HG03280 (cell line): ENCODE data around the gene TBC1D5.
"Not testable (repeated sequence)": the region's sequence is repeated elsewhere in the genome, so short reads cannot be mapped to it uniquely, and the experiment has no call there.

Experiments
- ATAC-seq: cut with Tn5 transposase; IDR thresholded peaks from one replicate; pipeline ENCODE4 v1.9.1; 2021; ENCODE audit warnings: mild to moderate bottlenecking, moderate library complexity; ENCODE audit not compliant: unreplicated experiment

Gene TBC1D5

DNA sequence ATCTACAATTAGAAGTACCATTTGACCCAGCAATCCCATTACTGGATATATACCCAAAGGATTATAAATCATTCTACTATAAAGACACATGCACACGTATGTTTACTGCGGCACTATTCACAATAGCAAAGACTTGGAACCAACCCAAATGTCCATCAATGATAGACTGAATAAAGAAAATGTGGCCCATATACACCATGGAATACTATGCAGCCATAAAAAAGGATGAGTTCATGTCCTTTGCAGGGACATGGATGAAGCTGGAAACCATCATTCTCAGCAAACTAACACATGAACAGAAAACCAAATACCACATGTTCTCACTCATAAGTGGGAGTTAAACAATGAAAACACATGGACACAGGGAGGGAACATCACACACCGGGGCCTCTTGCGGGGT is 92.7 kb downstream of the TBC1D5 start:
- ATAC-seq: not testable (repeated sequence)

DNA sequence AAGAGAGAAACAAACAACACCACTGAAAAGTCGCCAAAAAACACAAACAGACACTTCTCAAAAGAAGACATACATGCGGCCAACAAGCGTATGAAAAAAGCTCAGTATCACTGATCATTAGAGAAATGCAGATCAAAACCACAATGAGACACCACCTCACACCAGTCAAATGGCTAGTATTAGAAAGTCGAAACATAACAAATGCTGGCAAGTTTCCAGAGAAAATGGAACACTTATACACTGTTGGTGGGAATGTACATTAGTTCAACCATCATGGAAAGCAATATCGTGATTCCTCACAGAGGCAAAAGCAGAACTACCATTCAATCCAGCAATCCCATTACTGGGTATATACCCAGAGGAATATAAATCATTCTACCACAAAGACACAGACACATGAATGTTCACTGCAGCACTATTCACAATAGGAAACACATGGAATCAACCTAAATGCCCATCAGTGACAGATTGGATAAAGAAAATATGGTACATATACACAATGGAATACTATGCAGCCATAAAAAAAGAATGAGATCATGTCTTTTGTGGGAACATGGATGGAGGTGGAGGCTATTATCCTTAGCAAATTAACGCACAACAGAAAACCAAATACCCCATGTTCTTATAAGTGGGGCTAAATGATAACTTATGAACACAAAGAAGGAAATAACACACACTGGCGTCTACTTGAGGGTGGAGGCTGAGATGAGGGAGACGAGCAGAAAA is 93.6 kb downstream of the TBC1D5 start:
- not testable (repeated sequence) for ATAC-seq

DNA sequence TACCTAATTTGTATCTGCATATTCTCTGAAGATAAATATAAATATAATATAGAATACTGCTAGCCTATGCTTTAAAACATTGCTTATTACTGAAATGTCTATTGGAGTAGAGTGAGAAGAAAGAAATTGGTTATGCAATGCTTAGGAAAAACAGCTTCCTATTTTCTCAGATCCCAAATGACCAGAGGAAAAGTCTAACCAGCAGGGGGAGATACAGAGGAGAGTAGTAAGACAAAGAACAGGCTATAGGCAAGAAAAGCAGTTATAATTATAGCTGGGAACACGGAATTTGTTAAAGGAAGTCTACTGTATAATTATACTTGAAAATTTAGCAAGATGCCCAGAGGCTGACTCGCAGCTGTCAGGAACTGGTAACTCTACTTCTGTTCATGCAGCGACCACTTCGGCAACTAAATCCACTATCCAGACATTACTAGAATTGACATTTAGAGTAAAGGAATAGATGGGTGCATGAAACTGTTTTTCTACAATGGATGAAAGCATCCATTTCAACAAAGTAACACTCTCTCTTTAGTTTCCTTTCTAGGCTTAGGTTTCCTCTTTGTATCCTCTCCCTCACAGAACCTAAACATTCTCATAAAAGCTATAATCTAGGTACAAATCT is 97.2 kb downstream of the TBC1D5 start:
- ATAC-seq: no peak

DNA sequence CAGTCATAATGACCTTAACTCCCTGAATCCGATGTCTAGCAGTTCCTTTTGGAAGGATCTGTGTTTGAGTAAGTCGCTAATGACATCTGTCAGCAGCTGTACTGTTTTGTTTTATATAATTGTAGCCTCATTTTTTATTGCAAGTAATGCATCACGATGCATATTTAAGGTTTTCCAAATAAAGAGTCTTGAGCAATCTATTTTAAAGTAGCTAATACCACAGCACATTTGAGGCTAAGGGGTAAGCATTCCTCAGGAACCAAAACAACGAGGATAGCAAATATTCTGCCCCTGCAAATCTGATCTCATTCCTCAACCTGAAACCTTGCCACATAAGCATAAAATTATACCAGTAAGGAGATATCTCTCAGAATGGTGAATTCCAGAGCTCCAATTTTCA is 98.7 kb downstream of the TBC1D5 start:
- ATAC-seq: no peak

DNA sequence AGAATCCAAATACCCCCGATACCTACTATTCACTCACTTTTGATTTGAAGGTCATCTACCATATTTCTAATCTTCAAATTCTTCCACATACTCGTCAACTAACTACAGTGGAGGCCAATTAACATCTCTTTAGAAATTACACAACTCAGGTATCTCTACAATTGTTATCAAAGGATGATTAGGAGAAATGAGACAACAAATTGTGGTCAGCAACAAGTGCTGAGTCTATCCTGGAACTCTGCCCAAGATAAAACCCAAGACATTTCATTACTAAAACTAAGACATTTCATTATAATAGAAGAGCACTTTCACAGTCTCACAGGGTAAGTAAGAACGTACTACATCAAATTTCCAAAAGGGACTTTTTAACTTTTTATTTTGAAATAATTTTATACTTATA is 100.0 kb downstream of the TBC1D5 start:
- ATAC-seq: no peak

DNA sequence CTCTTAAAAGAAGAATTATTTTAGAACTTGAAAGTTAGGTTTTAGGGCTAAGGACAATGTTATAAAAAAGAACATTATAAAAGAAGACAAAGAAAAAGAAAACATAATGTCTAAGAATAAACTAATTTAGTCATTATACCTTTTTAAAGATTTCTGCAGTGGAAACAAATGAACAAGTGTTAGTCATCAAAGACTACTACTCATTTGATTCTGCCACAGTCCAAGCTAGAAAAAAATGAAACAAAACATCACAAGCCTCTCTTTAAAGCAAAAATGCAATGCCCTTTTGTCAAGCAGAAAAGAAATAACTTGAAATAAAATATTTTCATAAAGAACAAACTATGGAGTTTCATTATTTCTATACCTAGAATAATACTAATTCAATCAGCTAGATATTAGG is 102.0 kb downstream of the TBC1D5 start:
- no peak for ATAC-seq

DNA sequence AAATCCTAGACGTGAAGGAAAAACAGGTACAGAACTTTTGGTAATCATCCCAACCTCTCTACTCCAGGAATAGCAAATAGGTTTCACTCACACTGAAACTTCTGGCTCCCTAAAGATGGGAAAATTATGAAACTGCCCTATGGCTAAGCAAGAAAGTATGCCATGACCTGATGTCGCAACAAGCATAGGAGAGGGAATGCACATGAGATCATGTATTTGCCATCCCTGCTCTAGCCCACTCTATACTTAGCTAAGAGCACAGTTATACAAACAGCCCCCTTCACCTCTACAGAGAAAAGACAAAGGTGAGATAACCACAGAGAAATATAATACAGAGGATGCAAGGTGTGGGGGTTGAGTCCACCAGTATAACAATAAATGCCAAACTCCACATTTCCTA is 102.7 kb downstream of the TBC1D5 start:
- no peak for ATAC-seq

DNA sequence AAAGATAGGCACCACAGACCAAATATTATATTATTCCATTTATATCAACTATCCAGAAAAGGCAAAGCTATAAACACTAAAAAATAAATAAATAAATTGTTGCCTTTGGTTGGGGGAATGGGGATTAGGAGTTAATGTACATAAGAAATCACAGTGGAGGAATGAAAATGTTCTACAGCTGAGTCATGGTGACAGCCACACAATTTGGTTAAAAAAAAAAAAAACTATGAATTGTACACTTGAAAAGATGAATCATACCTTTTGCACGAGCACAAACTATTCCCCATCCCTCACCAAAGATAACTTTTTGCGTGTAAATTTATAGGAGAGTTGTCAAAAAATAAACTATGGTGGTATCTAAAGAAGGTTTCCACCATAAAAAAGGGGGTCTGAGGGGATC is 103.2 kb downstream of the TBC1D5 start:
- no peak for ATAC-seq

DNA sequence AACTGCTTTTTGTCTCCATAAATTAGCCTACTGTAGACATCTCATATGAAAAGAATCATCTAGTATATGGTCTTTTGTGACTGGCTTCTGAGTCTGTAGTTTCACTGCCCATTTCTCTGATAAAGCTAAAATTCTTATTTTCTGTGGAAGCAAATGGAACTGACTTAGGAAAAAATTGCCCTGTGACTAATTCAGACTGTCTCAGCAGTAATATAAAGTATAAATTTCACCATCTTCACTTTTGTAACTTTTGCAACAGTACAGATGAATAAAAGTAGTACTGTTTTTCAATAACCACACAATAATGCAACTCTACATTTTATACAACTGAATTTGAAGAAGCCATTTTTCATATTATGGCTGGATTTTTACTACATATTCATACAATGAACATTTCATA is 104.1 kb downstream of the TBC1D5 start:
- no peak for ATAC-seq

DNA sequence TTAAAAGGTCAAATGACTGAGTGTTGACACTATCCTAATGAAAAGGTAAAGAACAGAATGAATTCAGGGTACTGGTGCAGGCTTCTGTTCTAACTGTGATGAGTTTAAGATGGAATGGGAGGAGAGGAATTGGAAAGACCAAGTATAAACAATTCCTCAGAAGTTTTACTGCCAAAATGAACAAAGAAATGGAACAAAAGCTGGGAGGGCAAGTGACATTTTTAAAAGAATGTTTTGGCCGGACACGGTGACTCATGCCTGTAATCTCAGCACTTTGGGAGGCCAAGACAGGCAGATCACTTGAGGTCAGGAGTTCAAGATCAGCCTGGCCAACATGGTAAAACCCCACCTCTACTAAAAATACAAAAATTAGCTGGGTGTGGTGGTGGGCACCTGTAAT is 106.8 kb downstream of the TBC1D5 start:
- not testable (repeated sequence) for ATAC-seq

DNA sequence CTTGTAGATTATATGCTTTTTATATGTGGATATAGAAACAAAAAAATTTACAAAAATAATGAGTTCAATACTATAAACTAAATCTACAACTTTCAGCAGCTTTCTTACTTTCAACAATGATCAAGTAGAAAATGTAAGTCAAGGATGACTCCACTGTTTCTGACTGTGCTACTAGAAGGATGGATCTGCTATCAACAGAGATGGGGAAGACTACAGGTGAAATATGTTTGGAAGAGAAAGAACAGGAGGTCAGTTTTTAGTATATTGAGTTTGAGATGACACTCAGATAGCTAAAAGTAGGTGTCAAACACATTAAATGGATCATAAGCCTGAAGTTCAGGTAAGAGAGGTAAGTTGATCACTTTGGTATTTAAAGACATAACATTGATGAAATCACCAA is 107.5 kb downstream of the TBC1D5 start:
- ATAC-seq: no peak

DNA sequence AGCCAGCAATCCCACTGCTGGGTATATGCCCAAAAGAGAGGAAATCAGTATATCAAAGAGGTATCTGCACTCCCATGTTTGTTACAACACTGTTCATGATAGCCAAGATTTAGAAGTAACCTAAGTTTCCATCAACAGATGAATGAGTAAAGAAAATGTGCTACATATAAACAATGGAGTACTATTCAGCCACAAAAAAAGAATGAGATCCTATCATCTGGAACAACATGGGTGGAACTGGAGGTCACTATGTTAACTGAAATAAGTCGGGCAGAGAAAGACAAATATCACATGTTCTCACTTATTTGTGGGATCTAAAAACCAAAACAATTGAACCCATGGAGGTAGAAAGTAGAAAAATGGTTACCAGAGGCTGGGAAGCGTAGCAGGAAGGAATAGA is 108.2 kb downstream of the TBC1D5 start:
- no peak for ATAC-seq

DNA sequence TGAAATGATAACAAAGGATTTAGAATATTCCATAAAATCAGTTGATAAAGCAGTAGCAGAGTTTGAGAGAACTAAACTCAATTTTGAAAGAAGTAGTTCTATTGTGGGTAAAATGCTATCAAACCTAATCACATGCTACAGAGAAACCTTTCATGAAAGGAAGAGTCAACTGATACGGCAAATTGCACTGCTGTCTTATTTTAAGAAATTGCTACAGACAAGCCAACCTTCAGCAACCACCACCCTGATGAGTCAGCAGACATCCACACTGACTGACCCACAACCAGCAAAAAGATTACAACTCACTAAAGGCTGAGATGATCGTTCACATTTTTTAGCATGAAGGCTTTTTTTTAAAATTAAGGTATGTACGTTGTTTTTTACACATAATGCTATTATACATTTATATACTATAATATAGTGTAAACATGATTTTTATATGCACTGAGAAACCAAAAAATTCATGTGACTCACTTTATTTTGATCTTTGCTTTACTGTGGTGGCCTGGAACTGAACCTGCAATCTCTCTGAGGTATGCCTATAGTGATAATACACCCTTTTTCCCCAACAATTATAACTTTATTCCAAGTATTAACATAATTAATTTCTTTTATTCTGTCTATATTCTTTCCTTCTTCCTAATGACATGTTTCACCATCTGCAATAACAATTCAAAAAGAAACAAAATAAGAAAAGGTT is 109.9 kb downstream of the TBC1D5 start:
- no peak for ATAC-seq

DNA sequence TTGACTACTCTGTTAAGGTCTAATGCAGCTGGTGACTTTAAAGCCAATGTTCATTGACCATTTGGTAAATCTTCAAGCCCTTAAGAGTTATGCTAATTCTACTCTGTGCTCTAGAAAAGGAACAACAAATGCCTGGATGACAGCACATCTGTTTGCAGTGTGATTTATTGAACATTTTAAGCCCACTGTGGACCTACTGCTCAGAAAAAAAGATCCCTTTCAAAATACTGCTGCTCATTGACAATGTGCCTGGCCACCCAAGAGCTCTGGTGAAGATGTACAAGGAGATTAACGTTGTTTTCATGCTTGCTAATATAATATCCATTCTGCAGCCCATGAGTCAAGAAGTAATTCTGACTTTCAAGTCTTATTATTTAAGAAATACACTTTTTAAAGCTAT is 110.8 kb downstream of the TBC1D5 start:
- ATAC-seq: no peak

DNA sequence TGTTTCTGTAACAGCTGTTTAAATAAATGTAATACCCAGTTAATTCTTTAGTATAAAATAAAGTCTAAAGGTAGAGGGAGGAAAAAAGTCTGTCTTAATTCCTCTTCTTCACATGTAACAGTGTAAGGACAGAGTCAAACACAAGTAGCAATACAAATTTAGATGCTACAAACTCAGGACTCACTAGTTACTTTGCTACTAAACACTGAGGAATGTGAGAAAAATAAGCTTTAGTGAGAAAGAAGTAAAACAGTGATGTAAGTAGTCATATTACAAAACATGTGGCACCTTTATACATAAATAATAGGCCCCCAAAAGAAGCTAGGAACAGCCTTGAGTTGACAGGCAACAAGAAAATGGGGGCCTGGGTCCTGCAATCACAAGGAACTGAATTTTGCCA is 113.0 kb downstream of the TBC1D5 start:
- ATAC-seq: no peak

DNA sequence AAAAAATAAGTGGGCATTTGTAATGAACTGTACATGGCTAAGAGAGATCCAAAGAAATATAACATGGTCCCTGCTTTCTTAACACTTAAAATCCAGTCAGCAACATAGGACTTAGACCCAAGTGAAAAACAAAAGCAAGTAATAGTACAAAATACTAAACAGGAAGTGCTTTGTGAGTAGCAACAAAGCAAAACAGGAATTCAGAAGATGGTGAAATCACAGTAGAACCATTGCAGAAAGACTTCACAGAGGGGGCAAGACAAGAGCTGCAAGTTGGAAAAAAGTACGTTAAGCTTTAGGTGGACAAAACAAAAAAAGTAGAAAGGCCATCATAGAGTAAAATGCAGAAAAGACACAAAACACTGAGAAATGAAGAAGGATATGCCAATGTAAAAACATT is 116.0 kb downstream of the TBC1D5 start:
- no peak for ATAC-seq

DNA sequence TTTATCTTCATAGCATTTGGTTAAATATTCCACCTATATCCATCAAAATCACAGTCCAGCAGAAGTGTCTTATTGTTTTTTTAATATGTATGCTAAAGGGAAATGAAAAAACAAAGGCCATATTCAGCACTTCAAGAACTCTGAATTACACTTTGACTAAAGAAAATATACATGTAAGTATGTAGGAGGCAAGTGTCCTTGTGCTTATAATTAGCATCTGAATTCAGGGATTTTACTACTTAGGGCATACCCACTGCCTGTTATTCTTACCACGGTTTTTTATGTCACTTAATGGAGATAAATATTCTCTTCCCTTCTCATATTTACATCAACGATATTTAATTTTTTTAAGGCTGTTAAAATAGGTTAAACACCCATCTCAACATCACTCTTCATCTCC is 117.3 kb downstream of the TBC1D5 start:
- no peak for ATAC-seq

DNA sequence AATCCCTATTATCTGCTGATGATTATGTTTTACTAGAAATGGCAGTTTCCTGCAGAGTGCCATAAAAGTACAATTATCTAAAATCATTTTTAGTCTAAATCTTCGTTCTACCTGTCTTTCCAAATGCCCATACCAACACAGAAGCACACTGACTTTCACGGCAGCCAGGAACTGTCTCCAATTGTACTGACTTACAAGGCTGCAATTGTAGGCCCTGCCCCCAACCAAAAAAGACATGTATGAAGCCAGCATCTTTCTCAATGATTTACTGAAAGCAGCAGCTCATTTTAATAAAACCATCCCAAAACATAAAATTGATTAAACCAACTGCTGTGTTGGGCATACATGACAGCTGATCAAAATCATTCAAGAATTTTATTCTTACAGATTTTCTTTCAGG is 119.0 kb downstream of the TBC1D5 start:
- no peak for ATAC-seq

DNA sequence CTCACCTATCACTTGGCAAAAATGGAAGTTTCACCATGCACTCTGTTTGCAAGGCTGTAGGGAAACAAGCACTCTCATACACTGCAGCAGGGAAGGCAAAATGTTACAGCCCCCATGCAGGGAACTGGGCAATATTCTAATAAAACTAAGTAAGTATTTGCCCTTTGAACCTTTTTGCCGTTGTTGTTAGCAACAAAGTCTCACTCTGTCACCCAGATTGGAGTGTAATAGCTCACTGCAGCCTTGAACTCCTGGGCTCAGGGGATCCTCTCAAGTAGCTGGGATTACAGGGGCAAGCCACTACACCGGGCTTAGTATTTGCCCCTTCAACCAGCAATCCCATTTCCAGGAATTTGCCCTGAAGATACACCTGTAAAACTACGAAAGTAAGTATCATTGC is 122.5 kb downstream of the TBC1D5 start:
- ATAC-seq: no peak

DNA sequence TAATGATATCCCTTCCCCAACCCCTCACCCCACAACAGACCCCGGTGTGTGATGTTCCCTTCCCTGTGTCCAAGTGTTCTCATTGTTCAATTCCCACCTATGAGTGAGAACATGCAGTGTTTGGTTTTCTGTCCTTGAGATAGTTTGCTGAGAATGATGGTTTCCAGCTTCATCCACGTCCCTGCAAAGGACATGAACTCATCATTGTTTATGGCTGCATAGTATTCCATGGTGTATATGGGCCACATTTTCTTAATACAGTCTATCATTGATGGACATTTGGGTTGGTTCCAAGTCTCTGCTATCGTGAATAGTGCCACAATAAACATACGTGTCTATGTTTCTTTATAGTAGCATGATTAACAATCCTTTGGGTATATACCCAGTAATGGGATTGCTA is 129.4 kb downstream of the TBC1D5 start:
- ATAC-seq: not testable (repeated sequence)

DNA sequence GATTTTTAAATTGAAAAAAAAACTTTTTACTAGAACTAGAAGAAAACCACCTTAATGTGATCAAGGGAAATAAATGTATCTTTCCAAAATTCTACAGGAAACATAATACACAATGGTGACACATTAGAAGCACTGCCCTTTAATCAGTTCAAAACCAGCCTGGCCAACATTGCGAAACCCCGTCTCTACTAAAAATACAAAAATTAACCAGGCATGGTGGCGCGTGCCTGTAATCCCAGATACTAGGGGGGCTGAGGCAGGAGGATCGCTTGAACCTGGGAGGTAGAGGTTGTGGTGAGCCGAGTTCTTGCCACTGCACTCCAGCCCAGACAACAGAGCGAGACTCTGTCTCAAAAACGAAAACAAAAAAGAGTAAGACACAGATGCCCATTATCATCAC is 134.5 kb downstream of the TBC1D5 start:
- ATAC-seq: no peak

DNA sequence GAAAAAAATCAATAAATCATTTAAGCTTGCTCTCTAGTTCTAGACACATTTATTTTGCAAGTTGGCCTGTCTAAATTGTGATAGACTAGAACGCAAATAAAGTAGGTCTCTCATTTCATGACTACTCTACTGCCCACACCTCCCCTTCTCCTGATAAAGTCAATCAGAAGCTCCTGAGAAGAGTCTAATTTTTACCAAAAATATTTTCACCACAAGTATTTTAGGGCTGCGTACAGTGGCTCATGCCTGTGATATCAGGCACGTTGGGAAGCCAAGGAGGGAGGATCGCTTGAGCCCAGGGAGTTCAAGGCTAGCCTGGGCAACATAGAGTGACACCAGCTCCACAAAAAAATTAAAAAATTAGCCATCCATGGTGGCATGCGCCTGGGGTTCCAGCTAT is 136.5 kb downstream of the TBC1D5 start:
- no peak for ATAC-seq
